PC-9 (cell line): ENCODE results near the gene ZFP91. TPM values are rescaled to one million over a fixed set of nuclear protein-coding genes. Genes with fewer than 3 reads are reported as not detected.

Source experiments
- BruUV-seq: library from RNA; stranded (reverse); fragments of 400-500 nt; replicated peaks from 2 replicates; lab custom pipeline; 2021; lab: Mats Ljungman, UMichigan
- CTCF ChIA-PET: fragments of 300-600 bp; sonication (Branson Sonifier 250); formaldehyde crosslinking; loops from one replicate; lab custom pipeline; 2022; ENCODE audit warnings: antibody characterized with exemption; lab: Charles Lee
- POLR2A ChIA-PET: fragments of 300-600 bp; sonication (Branson Sonifier 250); formaldehyde crosslinking; loops from one replicate; lab custom pipeline; 2022; ENCODE audit warnings: antibody characterized with exemption; ENCODE audit not compliant: unreplicated experiment; lab: Charles Lee
- DNase-seq, 2 experiments: peaks; one replicate each; pipeline versions ENCODE4 v3.0.0 to v3.0.0-alpha.2; 2015 to 2022; ENCODE audit warnings: mixed read lengths in 1 of 2
- H2AFZ ChIP-seq: fragments of 200-600 bp; sonication (generic); 2 replicates; pipeline ENCODE4 v1.8.1; 2017; ENCODE audit warnings: antibody characterized with exemption
- H3F3A ChIP-seq: fragments of 200-600 bp; sonication (generic); 2 replicates; pipeline ENCODE4 v1.8.1; 2017; ENCODE audit warnings: antibody characterized with exemption, mild to moderate bottlenecking, low read depth; ENCODE audit not compliant: insufficient read depth
- H3K27ac ChIP-seq: fragments of 200-600 bp; sonication (generic); 2 replicates; pipeline ENCODE4 v1.6.1; 2016; ENCODE audit warnings: mixed run types
- H3K27me3 ChIP-seq: fragments of 200-600 bp; sonication (generic); 2 replicates; pipeline ENCODE4 v1.6.1; 2016; ENCODE audit warnings: low read depth, mixed run types; ENCODE audit not compliant: insufficient read depth
- H3K36me3 ChIP-seq: fragments of 200-600 bp; sonication (generic); 2 replicates; pipeline ENCODE4 v1.6.1; 2016; ENCODE audit warnings: low read depth, mixed run types
- H3K4me1 ChIP-seq: fragments of 200-600 bp; sonication (generic); replicated peaks from 2 replicates; pipeline ENCODE4 v1.6.1; 2016; ENCODE audit warnings: mixed run types; ENCODE audit not compliant: insufficient read depth
- H3K4me2 ChIP-seq: fragments of 200-600 bp; sonication (generic); 2 replicates; pipeline ENCODE4 v1.6.1; 2017; ENCODE audit warnings: mixed run types
- H3K4me3 ChIP-seq: fragments of 200-600 bp; sonication (generic); 2 replicates; pipeline ENCODE4 v1.6.1; 2016; ENCODE audit warnings: mixed run types
- H3K79me2 ChIP-seq: fragments of 200-600 bp; sonication (generic); 2 replicates; pipeline ENCODE4 v1.6.1; 2017; ENCODE audit warnings: low read depth, mixed run types
- H3K9me2 ChIP-seq: fragments of 200-600 bp; sonication (generic); 2 replicates; pipeline ENCODE4 v1.8.1; 2017; ENCODE audit warnings: mild to moderate bottlenecking; ENCODE audit not compliant: insufficient read depth
- H3K9me3 ChIP-seq: fragments of 200-600 bp; sonication (generic); 2 replicates; pipeline ENCODE4 v1.8.1; 2016; ENCODE audit warnings: low read depth; ENCODE audit not compliant: insufficient read depth
- H4K20me1 ChIP-seq: fragments of 200-600 bp; sonication (generic); 2 replicates; pipeline ENCODE4 v1.8.1; 2017; ENCODE audit not compliant: insufficient read depth
- CTCF ChIP-seq: fragments of 200-600 bp; sonication (generic); conservative IDR thresholded peaks from 2 replicates; pipeline ENCODE4 v1.6.1; 2017; ENCODE audit warnings: mixed run types, antibody characterized with exemption, mild to moderate bottlenecking, moderate library complexity
- EZH2 ChIP-seq: fragments of 200-600 bp; sonication (generic); IDR thresholded peaks from 2 replicates; pipeline ENCODE4 v1.8.0; 2017; ENCODE audit warnings: antibody characterized with exemption, low read depth
- intact Hi-C: fragments of 100-400 bp; cut with micrococcal nuclease; formaldehyde crosslinking; loops from one replicate; pipeline ENCODE4 v1.10.0; 2022; ENCODE audit not compliant: unreplicated experiment
- total RNA-seq: library from RNA; stranded (reverse); gene quantifications from 2 replicates; pipeline ENCODE4 v1.2.3, GENCODE V29; 2021

Gene ZFP91
- total RNA-seq, 1 experiment from 2014 or later = 67.5 TPM

GRCh38 chr11:58659404-58659803 lies 80.5 kb downstream of the ZFP91 start:
- Histone ChIP-seq H3K36me3 (no peaks in the 10 kb centered on the region), H3K9me2 (no peaks in the 10 kb centered on the region), H3K27me3 (no peaks in the 10 kb centered on the region), H3K27ac (peak overlapping the region; percentile 99), H4K20me1 (no peaks in the 10 kb centered on the region), H3K9me3 (peaks cover 13% of the 10 kb centered on the region; the same call in 1 of the 2 replicates), H3K4me1 (peaks cover 57% of the 10 kb centered on the region), H3K4me2 (peak overlapping the region; percentile 68), H3K79me2 (no peaks in the 10 kb centered on the region), H2AFZ (peak overlapping the region; percentile 71; the same call in 1 of the 2 replicates), H3K4me3 (peak overlapping the region; percentile 26; the same call in 1 of the 2 replicates), H3F3A (peaks cover 41% of the 10 kb centered on the region)
- TF ChIP-seq EZH2 (no peak), CTCF (no peak)
- intact Hi-C loops = loop anchor here (5.0 to 10.0 kb wide), 2 partner anchors 113 to 245 kb away; no protein-coding TSS in a partner anchor
- peak; percentile 47 to 96 for DNase-seq
- POLR2A ChIA-PET = interaction anchor here (0.7 kb wide), 1 partner anchor 1366 kb away, joined by 8 read pairs; no protein-coding TSS in a partner anchor
- CTCF ChIA-PET = interaction anchor here (0.6 kb wide), 1 partner anchor 241 kb away, joined by 3 read pairs; no protein-coding TSS in a partner anchor
- BruUV-seq = no TSS peak

- Histone ChIP-seq H2AFZ (no peak overlapping the region; the same call in 1 of the 2 replicates), H3K4me2 (peak overlapping the region; percentile 68), H3K4me3 (peak overlapping the region; percentile 26; the same call in 1 of the 2 replicates), H3K27ac (peak overlapping the region; percentile 99), H3K79me2 (no peaks in the 10 kb centered on the region), H3F3A (peaks cover 41% of the 10 kb centered on the region), H3K9me3 (peaks cover 13% of the 10 kb centered on the region; the same call in 1 of the 2 replicates), H4K20me1 (no peaks in the 10 kb centered on the region), H3K36me3 (no peaks in the 10 kb centered on the region), H3K27me3 (no peaks in the 10 kb centered on the region), H3K9me2 (no peaks in the 10 kb centered on the region), H3K4me1 (peaks cover 51% of the 10 kb centered on the region)
- ChIA-PET POLR2A (interaction anchor here (0.6 to 0.7 kb wide), 3 partner anchors 31 to 1367 kb away, joined by 3 to 8 read pairs (median 3); partner anchors contain the start of gene SELENOH), CTCF (interaction anchor here (0.6 kb wide), 1 partner anchor 241 kb away, joined by 3 read pairs; no protein-coding TSS in a partner anchor)
- intact Hi-C loops = loop anchor here (5.0 to 10.0 kb wide), 2 partner anchors 112 to 245 kb away; no protein-coding TSS in a partner anchor
- TF ChIP-seq CTCF (no peak), EZH2 (no peak)
- DNase-seq = peak; percentile 24 to 81
- TSS peak; percentile 74 for BruUV-seq
These were observed 81.2 kb downstream of the ZFP91 start for GRCh38 chr11:58659910-58660570.

Other genes starting within 250 kb of the ZFP91 start
- not detected in 2 replicates for gene OR5B17, start 220.0 kb upstream of the ZFP91 start, total RNA-seq
- not detected in 2 replicates for gene OR5B3, start 172.2 kb upstream of the ZFP91 start, total RNA-seq
- gene OR5B2, start 150.9 kb upstream of the ZFP91 start, total RNA-seq = not detected in 2 replicates
- gene OR5B12, start 136.8 kb upstream of the ZFP91 start, total RNA-seq = not detected in 2 replicates
- gene OR5B21, start 71.0 kb upstream of the ZFP91 start, total RNA-seq = not detected in 2 replicates
- gene LPXN, start 3.2 kb upstream of the ZFP91 start, total RNA-seq = 7.1 and 10.3 TPM in 2 replicates
- 2.1 and 3.4 TPM in 2 replicates for gene CNTF, start 43.6 kb downstream of the ZFP91 start, total RNA-seq
- not detected in 2 replicates for gene GLYAT, start 152.9 kb downstream of the ZFP91 start, total RNA-seq